ENCODE data around the gene PHLDA2. TPM values are rescaled to one million over a fixed set of nuclear protein-coding genes. Genes with fewer than 3 reads are reported as not detected.

Gene PHLDA2, protein sequence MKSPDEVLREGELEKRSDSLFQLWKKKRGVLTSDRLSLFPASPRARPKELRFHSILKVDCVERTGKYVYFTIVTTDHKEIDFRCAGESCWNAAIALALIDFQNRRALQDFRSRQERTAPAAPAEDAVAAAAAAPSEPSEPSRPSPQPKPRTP
- total RNA-seq, result 9.9 and 13.3 TPM in 2 replicates

DNA sequence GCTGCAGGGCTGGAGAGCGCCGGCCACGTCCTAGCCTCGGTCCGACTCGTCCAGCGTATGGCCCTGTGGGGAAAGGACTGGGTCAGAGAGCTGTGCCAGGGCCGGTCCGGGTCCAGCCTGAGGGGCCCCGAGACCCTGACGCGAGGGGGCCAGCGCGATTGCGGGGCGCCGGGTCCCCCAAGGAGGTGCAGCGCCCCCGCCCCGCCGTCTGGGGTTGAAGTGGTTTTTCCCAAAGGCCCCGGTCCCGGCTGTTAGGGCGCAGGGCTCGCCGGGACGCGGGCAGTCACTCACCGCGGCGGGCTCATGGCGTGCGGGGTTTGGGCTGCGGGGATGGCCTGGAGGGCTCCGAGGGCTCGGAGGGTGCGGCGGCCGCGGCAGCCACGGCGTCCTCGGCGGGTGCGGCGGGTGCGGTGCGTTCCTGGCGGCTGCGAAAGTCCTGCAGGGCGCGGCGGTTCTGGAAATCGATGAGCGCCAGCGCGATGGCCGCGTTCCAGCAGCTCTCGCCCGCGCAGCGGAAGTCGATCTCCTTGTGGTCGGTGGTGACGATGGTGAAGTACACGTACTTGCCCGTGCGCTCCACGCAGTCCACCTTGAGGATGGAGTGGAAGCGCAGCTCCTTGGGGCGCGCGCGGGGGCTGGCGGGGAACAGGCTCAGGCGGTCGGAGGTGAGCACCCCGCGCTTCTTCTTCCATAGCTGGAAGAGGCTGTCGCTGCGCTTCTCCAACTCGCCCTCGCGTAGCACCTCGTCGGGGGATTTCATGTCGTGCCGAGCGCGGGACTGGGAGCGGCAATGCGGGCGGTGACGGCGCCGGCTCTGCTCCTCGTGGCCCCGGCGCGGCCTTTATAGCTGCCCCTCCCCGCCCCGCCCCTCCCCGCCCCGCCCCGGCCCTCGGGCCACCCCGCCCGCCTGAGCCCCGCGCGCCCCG lies at the start of gene PHLDA2:
Gene PHLDA2, minus strand, starts transcription at position 816 of the 926 bp plus-strand sequence. Its CDS starts 56 bp downstream, at position 760.

DNA sequence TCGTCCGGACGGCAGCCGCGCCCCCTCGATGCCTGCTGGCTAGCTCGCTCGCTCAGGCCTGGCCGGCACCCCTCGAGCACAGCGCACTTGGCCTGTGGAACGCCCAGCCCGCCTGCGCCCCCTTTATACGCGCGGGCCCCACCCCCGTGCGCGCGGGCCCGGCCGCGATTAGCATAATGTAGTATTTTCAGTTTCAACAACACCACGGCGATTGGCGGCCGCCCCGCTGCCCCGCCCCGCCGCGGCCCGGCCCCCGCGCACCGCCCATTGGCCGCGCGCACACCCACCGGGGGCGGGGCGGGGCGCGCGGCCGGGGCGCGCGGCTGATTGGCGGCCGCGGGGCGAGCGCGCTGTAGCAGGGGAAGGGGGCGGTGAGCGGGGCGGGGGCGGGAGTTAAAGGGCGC lies 43.5 kb downstream of the PHLDA2 start, which contains the start of gene CDKN1C:
Gene CDKN1C, minus strand, starts transcription at position 98 of the 404 bp plus-strand sequence. CDS start 319 bp downstream, outside the sequence.

Small RNAs within 50 kb of the gene (small RNA-seq; reads per million reads assigned to genes)
- 12.4 reads per million, percentile 96 among the genes with 10 or more reads in this experiment for gene SNORA54

Other genes starting within 250 kb of the PHLDA2 start
- gene KCNQ1OT1, start 229.4 kb downstream of the PHLDA2 start, total RNA-seq, result 3.3 and 4.7 TPM in 2 replicates
- 1.2 and 2.9 TPM in 2 replicates for gene CDKN1C, start 43.6 kb downstream of the PHLDA2 start, total RNA-seq
- 92.2 and 104 TPM in 2 replicates for gene NAP1L4, start 62.9 kb upstream of the PHLDA2 start, total RNA-seq
- gene CARS1, start 128.0 kb upstream of the PHLDA2 start, total RNA-seq, result 48.9 and 55.9 TPM in 2 replicates
- 52.8 and 54.0 TPM in 2 replicates for gene OSBPL5, start 235.9 kb upstream of the PHLDA2 start, total RNA-seq

All from subcutaneous preadipocyte (primary cell).